ENCODE results near the gene FOXA3.

Gene FOXA3

DNA sequence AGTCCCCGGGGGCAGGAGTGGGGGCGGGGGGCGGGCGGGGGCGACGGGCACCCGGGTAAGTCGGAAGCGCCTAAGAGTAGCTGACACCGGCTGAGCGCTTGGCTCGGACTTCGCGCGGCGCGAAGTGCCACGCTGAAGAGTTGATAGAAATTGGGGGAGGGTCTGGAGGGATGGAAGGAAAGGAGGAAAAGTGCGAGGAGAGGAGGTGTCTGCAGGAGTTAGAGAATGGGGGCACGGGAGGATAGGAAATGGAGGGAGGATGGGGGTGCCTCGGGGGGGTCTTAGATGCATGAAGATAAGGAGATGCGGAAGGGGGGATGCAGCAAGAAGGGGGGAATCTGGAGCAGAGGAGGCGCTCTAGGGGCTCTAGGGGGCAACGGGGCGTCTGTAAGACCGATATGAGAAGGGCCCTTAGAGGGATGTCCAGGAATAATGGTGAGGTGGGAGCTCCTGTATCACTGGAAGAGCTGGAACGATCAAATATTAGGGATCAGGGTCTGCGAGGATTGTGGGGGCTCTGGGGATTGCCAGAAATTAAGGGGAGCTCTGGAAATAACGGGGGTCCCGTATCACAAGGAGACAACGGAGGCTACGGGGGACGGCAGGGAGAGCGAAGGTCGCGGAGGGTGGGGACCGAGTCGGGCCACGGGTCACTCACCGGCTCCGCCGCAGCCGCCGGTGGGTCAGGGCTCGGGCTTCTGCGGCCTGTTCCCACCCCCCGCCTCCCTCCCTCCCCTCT, 38.0 kb downstream of the FOXA3 start, which contains the start of gene MYPOP (continued):
- TF ChIP-seq, protein P1, sequence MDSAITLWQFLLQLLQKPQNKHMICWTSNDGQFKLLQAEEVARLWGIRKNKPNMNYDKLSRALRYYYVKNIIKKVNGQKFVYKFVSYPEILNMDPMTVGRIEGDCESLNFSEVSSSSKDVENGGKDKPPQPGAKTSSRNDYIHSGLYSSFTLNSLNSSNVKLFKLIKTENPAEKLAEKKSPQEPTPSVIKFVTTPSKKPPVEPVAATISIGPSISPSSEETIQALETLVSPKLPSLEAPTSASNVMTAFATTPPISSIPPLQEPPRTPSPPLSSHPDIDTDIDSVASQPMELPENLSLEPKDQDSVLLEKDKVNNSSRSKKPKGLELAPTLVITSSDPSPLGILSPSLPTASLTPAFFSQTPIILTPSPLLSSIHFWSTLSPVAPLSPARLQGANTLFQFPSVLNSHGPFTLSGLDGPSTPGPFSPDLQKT (IDR thresholded peaks at IDR 0.05; ENCODE audit: borderline replicate concordance, low read depth, low read length): no peak
- TF ChIP-seq ZNF768 (tag by site-specific recombination; IDR thresholded peaks at IDR 0.05) (no peak), ZNF777 (tag by site-specific recombination; IDR thresholded peaks at IDR 0.05; ENCODE audit: borderline replicate concordance) (no peak), SCRT1 (tag by site-specific recombination; IDR thresholded peaks at IDR 0.05; ENCODE audit: borderline replicate concordance) (no peak), ZNF394 (tag by site-specific recombination; IDR thresholded peaks at IDR 0.05; ENCODE audit: borderline replicate concordance) (no peak), IKZF3 (tag by site-specific recombination; IDR thresholded peaks at IDR 0.05) (no peak), ZNF510 (tag by site-specific recombination; IDR thresholded peaks at IDR 0.05; ENCODE audit: insufficient replicate concordance) (no peak), ZNF223 (tag by site-specific recombination; IDR thresholded peaks at IDR 0.05) (no peak), ZNF654 (tag by site-specific recombination; IDR thresholded peaks at IDR 0.05; ENCODE audit: low read depth) (no peak), KLF9 (tag by site-specific recombination; IDR thresholded peaks at IDR 0.05; ENCODE audit: low read depth) (peak; percentile 46), KLF8 (tag by site-specific recombination; IDR thresholded peaks at IDR 0.05) (no peak), SP7 (tag by site-specific recombination; IDR thresholded peaks at IDR 0.05) (peak; percentile 15; the same call in 1 of the 2 replicates), ZNF600 (tag by site-specific recombination; IDR thresholded peaks at IDR 0.05) (no peak), ZSCAN30 (tag by site-specific recombination; IDR thresholded peaks at IDR 0.05) (no peak), GLIS2 (tag by site-specific recombination; IDR thresholded peaks at IDR 0.05) (0 out of 2 replicates have a peak, but pooled peaks have one; percentile 25), KLF7 (tag by site-specific recombination; IDR thresholded peaks at IDR 0.05; ENCODE audit: borderline replicate concordance) (no peak), ZNF155 (tag by site-specific recombination; IDR thresholded peaks at IDR 0.05) (no peak), PATZ1 (tag by site-specific recombination; IDR thresholded peaks at IDR 0.05) (peak; percentile 60), ZNF658 (tag by site-specific recombination; IDR thresholded peaks at IDR 0.05) (no peak), KLF16 (tag by site-specific recombination; IDR thresholded peaks at IDR 0.05) (0 out of 2 replicates have a peak, but pooled peaks have one; percentile 16), ZNF404 (tag by site-specific recombination; IDR thresholded peaks at IDR 0.05) (no peak)
- TF ChIP-seq, protein P2, sequence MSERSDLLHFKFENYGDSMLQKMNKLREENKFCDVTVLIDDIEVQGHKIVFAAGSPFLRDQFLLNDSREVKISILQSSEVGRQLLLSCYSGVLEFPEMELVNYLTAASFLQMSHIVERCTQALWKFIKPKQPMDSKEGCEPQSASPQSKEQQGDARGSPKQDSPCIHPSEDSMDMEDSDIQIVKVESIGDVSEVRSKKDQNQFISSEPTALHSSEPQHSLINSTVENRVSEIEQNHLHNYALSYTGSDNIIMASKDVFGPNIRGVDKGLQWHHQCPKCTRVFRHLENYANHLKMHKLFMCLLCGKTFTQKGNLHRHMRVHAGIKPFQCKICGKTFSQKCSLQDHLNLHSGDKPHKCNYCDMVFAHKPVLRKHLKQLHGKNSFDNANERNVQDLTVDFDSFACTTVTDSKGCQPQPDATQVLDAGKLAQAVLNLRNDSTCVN (tag by site-specific recombination; optimal IDR thresholded peaks at IDR 0.05): no peak
- TF ChIP-seq, protein P3, sequence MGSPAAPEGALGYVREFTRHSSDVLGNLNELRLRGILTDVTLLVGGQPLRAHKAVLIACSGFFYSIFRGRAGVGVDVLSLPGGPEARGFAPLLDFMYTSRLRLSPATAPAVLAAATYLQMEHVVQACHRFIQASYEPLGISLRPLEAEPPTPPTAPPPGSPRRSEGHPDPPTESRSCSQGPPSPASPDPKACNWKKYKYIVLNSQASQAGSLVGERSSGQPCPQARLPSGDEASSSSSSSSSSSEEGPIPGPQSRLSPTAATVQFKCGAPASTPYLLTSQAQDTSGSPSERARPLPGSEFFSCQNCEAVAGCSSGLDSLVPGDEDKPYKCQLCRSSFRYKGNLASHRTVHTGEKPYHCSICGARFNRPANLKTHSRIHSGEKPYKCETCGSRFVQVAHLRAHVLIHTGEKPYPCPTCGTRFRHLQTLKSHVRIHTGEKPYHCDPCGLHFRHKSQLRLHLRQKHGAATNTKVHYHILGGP (tag by site-specific recombination; IDR thresholded peaks at IDR 0.05): 0 out of 2 replicates have a peak, but pooled peaks have one; percentile 9
- TF ChIP-seq, protein P4, sequence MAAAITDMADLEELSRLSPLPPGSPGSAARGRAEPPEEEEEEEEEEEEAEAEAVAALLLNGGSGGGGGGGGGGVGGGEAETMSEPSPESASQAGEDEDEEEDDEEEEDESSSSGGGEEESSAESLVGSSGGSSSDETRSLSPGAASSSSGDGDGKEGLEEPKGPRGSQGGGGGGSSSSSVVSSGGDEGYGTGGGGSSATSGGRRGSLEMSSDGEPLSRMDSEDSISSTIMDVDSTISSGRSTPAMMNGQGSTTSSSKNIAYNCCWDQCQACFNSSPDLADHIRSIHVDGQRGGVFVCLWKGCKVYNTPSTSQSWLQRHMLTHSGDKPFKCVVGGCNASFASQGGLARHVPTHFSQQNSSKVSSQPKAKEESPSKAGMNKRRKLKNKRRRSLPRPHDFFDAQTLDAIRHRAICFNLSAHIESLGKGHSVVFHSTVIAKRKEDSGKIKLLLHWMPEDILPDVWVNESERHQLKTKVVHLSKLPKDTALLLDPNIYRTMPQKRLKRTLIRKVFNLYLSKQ (tag by site-specific recombination; IDR thresholded peaks at IDR 0.05; ENCODE audit: borderline replicate concordance): no peak
- TF ChIP-seq, protein P5, sequence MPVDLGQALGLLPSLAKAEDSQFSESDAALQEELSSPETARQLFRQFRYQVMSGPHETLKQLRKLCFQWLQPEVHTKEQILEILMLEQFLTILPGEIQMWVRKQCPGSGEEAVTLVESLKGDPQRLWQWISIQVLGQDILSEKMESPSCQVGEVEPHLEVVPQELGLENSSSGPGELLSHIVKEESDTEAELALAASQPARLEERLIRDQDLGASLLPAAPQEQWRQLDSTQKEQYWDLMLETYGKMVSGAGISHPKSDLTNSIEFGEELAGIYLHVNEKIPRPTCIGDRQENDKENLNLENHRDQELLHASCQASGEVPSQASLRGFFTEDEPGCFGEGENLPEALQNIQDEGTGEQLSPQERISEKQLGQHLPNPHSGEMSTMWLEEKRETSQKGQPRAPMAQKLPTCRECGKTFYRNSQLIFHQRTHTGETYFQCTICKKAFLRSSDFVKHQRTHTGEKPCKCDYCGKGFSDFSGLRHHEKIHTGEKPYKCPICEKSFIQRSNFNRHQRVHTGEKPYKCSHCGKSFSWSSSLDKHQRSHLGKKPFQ (tag by site-specific recombination; IDR thresholded peaks at IDR 0.05): no peak

Data from HEK293 (cell line).